ENCODE results near the gene SRXN1.

Gene SRXN1

DNA sequence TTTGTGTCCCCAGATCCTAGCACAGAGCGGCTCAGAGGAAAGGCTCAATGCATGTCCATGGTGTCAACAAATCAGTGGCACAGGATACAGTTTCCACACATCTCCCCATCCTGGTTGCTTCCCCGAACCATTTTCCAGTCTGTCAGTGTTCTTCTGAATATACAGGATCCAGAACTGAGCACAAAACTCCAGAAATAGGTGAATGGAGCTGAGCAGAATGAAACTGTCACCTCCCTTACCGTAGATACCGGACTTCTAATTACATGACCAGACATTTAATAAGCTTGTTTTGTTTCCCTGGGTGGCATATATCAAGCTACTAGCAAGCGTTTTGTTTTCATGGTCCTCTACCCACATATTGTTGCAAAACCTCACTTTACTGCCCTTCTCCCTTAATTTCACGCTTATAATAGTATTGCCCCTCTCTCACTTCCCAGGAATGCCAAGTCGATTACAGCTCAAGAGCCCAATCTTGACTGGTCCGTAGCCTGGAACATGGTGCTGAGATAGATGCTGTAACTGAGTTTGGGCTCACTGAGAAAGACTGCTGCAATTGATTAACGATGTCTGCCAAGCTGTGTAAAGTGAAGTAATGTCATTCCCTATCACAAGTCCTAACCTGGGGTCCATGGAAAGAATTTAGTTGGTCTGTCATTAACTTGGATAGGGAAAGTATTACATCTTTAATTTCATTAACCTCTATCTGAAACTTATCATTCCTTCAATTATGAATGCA lies 34.6 kb upstream of the SRXN1 start:
- no peak overlapping the region for H3K4me3 ChIP-seq (ENCODE audit: control insufficient read depth, low read depth, low read length)
- DNase-seq (ENCODE audit: low read depth): no peak
- TF ChIP-seq CTCF (IDR thresholded peaks at IDR 0.05; ENCODE audit: control insufficient read depth, insufficient read depth, low read depth, low read length, missing control alignments): no peak

DNA sequence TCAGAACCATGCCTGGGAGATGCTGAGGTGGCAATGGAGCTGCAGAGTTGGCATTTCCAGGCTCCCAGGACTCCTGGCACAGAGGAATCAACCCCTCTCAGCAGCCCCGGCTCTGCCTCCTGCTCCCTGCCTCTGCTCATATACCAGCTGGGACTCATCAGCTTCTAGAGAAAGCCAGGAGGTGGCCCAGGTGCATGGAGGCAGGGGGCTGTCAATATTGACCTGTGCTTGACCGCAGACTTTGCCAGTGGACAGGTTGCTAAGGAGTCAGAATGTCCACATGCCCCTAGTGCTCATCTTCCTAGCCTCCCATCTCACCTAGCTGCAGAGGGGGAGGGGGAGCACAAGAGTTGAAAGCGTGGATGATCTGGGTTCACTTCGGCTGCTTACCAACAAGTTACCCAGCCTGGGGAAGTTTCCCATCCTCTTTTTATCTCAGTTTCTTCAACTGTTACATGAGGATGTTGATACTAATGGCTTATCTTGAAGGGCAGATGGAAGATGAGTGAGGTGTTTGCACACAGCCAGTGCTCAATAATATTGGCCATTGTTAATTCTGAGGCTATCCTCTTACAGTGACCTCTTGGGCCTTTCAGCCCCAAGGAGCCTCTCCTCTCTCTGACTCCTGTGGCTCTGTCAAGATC lies 31.8 kb upstream of the SRXN1 start:
- no peak overlapping the region for H3K4me3 ChIP-seq (ENCODE audit: control insufficient read depth, low read depth, low read length)
- no peak for TF ChIP-seq CTCF (IDR thresholded peaks at IDR 0.05; ENCODE audit: control insufficient read depth, insufficient read depth, low read depth, low read length, missing control alignments)
- DNase-seq (ENCODE audit: low read depth): no peak

GRCh38 chr20:682123-682522 lies 29.1 kb upstream of the SRXN1 start:
- no peak overlapping the region for H3K4me3 ChIP-seq (ENCODE audit: control insufficient read depth, low read depth, low read length)
- no peak for DNase-seq (ENCODE audit: low read depth)
- no peak for TF ChIP-seq CTCF (IDR thresholded peaks at IDR 0.05; ENCODE audit: control insufficient read depth, insufficient read depth, low read depth, low read length, missing control alignments)

DNA sequence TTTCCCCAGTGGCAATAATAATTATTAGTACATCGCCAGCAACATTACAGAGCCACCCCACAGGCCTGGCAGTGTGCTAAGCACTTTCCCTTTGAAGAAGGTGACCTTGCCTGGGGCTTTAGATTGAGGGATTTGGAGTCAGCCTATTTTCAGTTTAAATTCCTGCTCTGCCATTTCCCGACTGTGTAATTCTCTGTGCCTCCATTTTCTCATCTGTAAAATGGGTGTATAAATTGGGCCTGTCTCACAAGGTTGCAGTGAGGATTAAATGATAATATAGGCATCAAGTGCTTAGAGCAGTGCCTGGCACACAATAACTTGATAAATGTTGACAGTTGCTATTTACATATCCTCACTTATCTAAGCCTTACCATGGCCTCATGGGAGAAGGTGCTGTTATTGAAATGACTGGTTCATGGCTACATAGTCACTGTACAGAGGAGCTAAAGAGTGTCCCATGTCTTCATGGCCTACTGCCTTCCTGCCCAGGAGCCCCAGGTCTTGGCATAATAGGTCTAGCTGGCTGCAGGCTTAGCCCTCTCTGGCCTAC lies 27.7 kb upstream of the SRXN1 start:
- no peak for TF ChIP-seq CTCF (IDR thresholded peaks at IDR 0.05; ENCODE audit: control insufficient read depth, insufficient read depth, low read depth, low read length, missing control alignments)
- no peak for DNase-seq (ENCODE audit: low read depth)
- no peak overlapping the region for H3K4me3 ChIP-seq (ENCODE audit: control insufficient read depth, low read depth, low read length)

GRCh38 chr20:677957-678356 lies 25.0 kb upstream of the SRXN1 start:
- no peak for DNase-seq (ENCODE audit: low read depth)
- no peak for TF ChIP-seq CTCF (IDR thresholded peaks at IDR 0.05; ENCODE audit: control insufficient read depth, insufficient read depth, low read depth, low read length, missing control alignments)
- H3K4me3 ChIP-seq (ENCODE audit: control insufficient read depth, low read depth, low read length): no peak overlapping the region

DNA sequence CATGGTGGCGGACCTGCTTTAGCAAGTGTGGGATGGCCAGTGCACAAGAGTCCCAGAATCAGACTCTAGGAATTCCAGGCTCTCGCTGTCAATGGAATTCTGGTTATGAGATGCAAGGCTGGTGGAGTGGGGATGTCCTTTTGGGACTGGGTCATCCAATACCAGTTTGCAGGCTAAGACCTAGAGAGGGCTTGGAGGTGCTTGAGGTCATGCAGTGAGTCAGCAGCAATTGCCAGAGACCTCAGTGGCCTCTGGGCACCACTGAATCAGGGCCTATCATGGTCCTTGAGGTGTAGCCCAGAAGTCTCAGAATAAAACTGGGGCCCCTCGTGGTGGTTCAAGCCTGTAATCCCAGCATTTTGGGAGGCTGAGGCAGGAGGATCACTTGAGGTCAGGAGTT lies 24.0 kb upstream of the SRXN1 start:
- H3K4me3 ChIP-seq (ENCODE audit: control insufficient read depth, low read depth, low read length): no peak overlapping the region
- no peak for DNase-seq (ENCODE audit: low read depth)
- no peak for TF ChIP-seq CTCF (IDR thresholded peaks at IDR 0.05; ENCODE audit: control insufficient read depth, insufficient read depth, low read depth, low read length, missing control alignments)

Measured in AG09309 (cell line).